HL-60 (cell line): ENCODE data around the gene CLNK.

Experiments
- CTCF ChIP-seq: IDR thresholded peaks from one replicate; pipeline ENCODE4 v1.5.1; 2011; ENCODE audit warnings: low read length, control low read depth, inconsistent platforms; ENCODE audit not compliant: insufficient read depth
- GABPA ChIP-seq: IDR thresholded peaks from 2 replicates; pipeline ENCODE4 v1.6.1; 2012; ENCODE audit warnings: low read depth
- POLR2AphosphoS5 ChIP-seq: IDR thresholded peaks from 2 replicates; pipeline ENCODE4 v1.6.1; 2012; ENCODE audit warnings: low read depth
- REST ChIP-seq: IDR thresholded peaks from 2 replicates; pipeline ENCODE4 v1.6.1; 2012; ENCODE audit warnings: low read depth; ENCODE audit not compliant: insufficient replicate concordance
- SPI1 ChIP-seq: IDR thresholded peaks from 2 replicates; pipeline ENCODE4 v1.6.1; 2012; ENCODE audit warnings: low read depth, mild to moderate bottlenecking, borderline replicate concordance

GRCh38 chr4:10535912-10536311 lies 148.7 kb downstream of the CLNK start:
- TF ChIP-seq REST = no peak
- TF ChIP-seq CTCF = no peak
- no peak for TF ChIP-seq POLR2AphosphoS5
- no peak for TF ChIP-seq GABPA
- TF ChIP-seq SPI1 = no peak
